Loucy (cell line): Measurements from ENCODE around the gene SCAP.

Source experiments
- H2AFZ ChIP-seq: fragments of 200-600 bp; sonication (generic); 2 replicates; pipeline ENCODE4 v1.6.0; 2016; ENCODE audit warnings: antibody characterized with exemption, mild to moderate bottlenecking, low read length, moderate library complexity
- H3F3A ChIP-seq: fragments of 200-600 bp; 2 replicates; pipeline ENCODE4 v1.6.0; 2016; ENCODE audit warnings: antibody characterized with exemption, low read depth, mild to moderate bottlenecking
- H3K27me3 ChIP-seq: fragments of 200-600 bp; sonication (generic); 2 replicates; pipeline ENCODE4 v1.6.1; 2014; ENCODE audit warnings: low read length, mild to moderate bottlenecking; ENCODE audit not compliant: insufficient read depth, poor library complexity, severe bottlenecking
- H3K36me3 ChIP-seq: fragments of 200-600 bp; sonication (generic); 2 replicates; pipeline ENCODE4 v1.6.1; 2016; ENCODE audit warnings: low read length; ENCODE audit not compliant: insufficient read depth
- H3K4me1 ChIP-seq: fragments of 200-600 bp; sonication (generic); 2 replicates; pipeline ENCODE4 v1.5.1; 2014; ENCODE audit warnings: low read length, mild to moderate bottlenecking; ENCODE audit not compliant: insufficient read depth, poor library complexity, severe bottlenecking
- H3K4me2 ChIP-seq: fragments of 200-600 bp; sonication (generic); 2 replicates; pipeline ENCODE4 v1.6.0; 2014; ENCODE audit warnings: antibody characterized with exemption, low read length, low read depth, mild to moderate bottlenecking; ENCODE audit not compliant: poor library complexity, severe bottlenecking
- H3K4me3 ChIP-seq: fragments of 200-600 bp; sonication (generic); 2 replicates; pipeline ENCODE4 v1.5.1; 2014; ENCODE audit warnings: low read length, mild to moderate bottlenecking, mixed read lengths; ENCODE audit not compliant: poor library complexity, severe bottlenecking
- H3K79me2 ChIP-seq: fragments of 200-600 bp; sonication (generic); 2 replicates; pipeline ENCODE4 v1.6.1; 2014; ENCODE audit warnings: low read length; ENCODE audit not compliant: insufficient read depth
- H3K9ac ChIP-seq: fragments of 200-600 bp; sonication (generic); 2 replicates; pipeline ENCODE4 v1.6.0; 2014; ENCODE audit warnings: mild to moderate bottlenecking, low read depth, low read length, moderate library complexity; ENCODE audit not compliant: poor library complexity, severe bottlenecking
- H3K9me2 ChIP-seq: fragments of 200-600 bp; sonication (generic); replicated peaks from 2 replicates; pipeline ENCODE4 v1.6.1; 2016; ENCODE audit warnings: low read depth, low read length, mixed read lengths
- H3K9me3 ChIP-seq: fragments of 200-600 bp; sonication (generic); 2 replicates; pipeline ENCODE4 v1.6.1; 2014; ENCODE audit warnings: mild to moderate bottlenecking, antibody characterized with exemption, low read length, low read depth; ENCODE audit not compliant: insufficient read depth
- H4K20me1 ChIP-seq: fragments of 200-600 bp; sonication (generic); 2 replicates; pipeline ENCODE4 v1.6.0; 2014; ENCODE audit warnings: antibody characterized with exemption, low read length, mild to moderate bottlenecking; ENCODE audit not compliant: insufficient read depth, poor library complexity, severe bottlenecking
- CTCF ChIP-seq: fragments of 200-600 bp; sonication (generic); conservative IDR thresholded peaks from 2 replicates; pipeline ENCODE4 v1.5.1; 2014; ENCODE audit warnings: mild to moderate bottlenecking, antibody characterized with exemption, low read length
- EZH2phosphoT487 ChIP-seq: fragments of 200-600 bp; IDR thresholded peaks from 2 replicates; pipeline ENCODE4 v1.6.1; 2018; ENCODE audit warnings: antibody characterized with exemption, mild to moderate bottlenecking, moderate library complexity, borderline replicate concordance

The SCAP gene

GRCh38 chr3:47424434-47425382, 51.0 kb downstream of the SCAP start:
- TF ChIP-seq EZH2phosphoT487: no peak
- no peak for TF ChIP-seq CTCF
- Histone ChIP-seq H3K79me2 (no peaks in the 10 kb centered on the region), H2AFZ (no peak overlapping the region), H3K4me1 (peaks cover 3% of the 10 kb centered on the region), H3K9ac (no peak overlapping the region), H4K20me1 (no peaks in the 10 kb centered on the region), H3K9me2 (no peaks in the 10 kb centered on the region), H3F3A (no peaks in the 10 kb centered on the region), H3K4me3 (no peak overlapping the region), H3K9me3 (no peaks in the 10 kb centered on the region), H3K36me3 (peaks cover 56% of the 10 kb centered on the region; the same call in 1 of the 2 replicates), H3K27me3 (no peaks in the 10 kb centered on the region), H3K4me2 (no peak overlapping the region)

GRCh38 chr3:47423548-47424145, 52.1 kb downstream of the SCAP start:
- Histone ChIP-seq H3F3A (no peaks in the 10 kb centered on the region), H2AFZ (no peak overlapping the region), H3K9ac (no peak overlapping the region), H3K4me1 (peaks cover 3% of the 10 kb centered on the region), H3K79me2 (no peaks in the 10 kb centered on the region), H3K4me2 (no peak overlapping the region), H3K9me2 (no peaks in the 10 kb centered on the region), H3K27me3 (no peaks in the 10 kb centered on the region), H3K4me3 (no peak overlapping the region), H3K9me3 (no peaks in the 10 kb centered on the region), H3K36me3 (peaks cover 66% of the 10 kb centered on the region; the same call in 1 of the 2 replicates), H4K20me1 (no peaks in the 10 kb centered on the region)
- no peak for TF ChIP-seq CTCF

GRCh38 chr3:47422743-47423142, 53.0 kb downstream of the SCAP start:
- Histone ChIP-seq H3K4me3 (no peak overlapping the region), H3K4me1 (peaks cover 3% of the 10 kb centered on the region), H3K4me2 (no peak overlapping the region), H3K9me3 (no peaks in the 10 kb centered on the region), H3K27me3 (no peaks in the 10 kb centered on the region), H4K20me1 (no peaks in the 10 kb centered on the region), H3K9ac (no peak overlapping the region), H3F3A (no peaks in the 10 kb centered on the region), H3K36me3 (peaks cover 60% of the 10 kb centered on the region; the same call in 1 of the 2 replicates), H2AFZ (no peak overlapping the region), H3K79me2 (no peaks in the 10 kb centered on the region), H3K9me2 (no peaks in the 10 kb centered on the region)
- TF ChIP-seq EZH2phosphoT487 (no peak), CTCF (no peak)
